Activated T-cell treated with anti-CD3 and anti-CD28 coated beads for 4 hours (primary cell): ENCODE data around the gene SLC9A2.

Source experiments
- DNase-seq: peaks from one replicate; pipeline ENCODE4 v3.0.0-alpha.2; 2020

SLC9A2 gene

DNA sequence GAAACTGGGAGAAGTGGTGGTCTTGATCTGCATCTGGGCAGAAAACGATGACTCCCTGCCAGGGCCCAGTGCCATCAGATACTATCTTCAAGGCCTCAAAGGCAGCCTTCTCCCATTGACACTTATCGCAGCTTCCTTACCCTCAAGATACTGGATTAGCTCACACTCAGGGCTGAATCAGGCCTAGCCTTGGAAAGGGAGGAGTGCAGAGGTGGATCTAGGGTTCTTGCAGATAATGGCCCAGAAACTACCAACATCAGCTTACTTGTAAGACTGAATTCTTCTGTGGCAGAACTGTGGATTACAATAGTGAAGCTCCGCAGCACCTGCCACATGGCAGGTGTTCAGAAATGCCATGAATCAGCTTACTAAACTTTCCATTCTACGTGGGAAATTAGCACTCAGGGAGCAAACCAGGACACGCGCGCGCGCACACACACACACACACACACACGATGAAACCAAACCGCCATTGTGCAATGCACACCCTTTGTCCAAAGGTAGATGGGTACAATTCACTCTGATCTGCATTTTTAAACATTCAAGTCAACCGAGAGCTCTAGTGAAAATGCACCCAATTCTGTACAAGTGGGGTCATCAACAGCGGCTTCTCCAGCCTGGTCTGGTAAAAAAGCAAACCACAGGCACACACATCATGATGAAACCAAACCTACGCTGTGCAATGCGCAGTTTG lies 116.2 kb downstream of the SLC9A2 start:
- DNase-seq: no peak

DNA sequence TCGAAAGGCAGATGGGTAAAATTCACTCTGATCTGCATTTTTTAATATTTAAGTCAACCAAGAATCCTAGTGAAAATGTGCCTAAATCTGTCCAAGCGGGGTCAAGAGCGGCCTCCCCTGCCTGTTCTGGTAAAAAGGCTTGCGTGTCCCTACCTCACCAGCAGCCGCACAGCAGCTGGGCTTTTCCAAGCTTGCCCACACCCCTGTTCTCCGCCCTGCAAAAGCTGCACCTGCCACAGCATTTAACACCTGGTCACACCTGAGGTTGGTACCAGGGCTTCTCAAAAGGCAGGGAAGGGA lies 116.7 kb downstream of the SLC9A2 start:
- peak; percentile 6 for DNase-seq

DNA sequence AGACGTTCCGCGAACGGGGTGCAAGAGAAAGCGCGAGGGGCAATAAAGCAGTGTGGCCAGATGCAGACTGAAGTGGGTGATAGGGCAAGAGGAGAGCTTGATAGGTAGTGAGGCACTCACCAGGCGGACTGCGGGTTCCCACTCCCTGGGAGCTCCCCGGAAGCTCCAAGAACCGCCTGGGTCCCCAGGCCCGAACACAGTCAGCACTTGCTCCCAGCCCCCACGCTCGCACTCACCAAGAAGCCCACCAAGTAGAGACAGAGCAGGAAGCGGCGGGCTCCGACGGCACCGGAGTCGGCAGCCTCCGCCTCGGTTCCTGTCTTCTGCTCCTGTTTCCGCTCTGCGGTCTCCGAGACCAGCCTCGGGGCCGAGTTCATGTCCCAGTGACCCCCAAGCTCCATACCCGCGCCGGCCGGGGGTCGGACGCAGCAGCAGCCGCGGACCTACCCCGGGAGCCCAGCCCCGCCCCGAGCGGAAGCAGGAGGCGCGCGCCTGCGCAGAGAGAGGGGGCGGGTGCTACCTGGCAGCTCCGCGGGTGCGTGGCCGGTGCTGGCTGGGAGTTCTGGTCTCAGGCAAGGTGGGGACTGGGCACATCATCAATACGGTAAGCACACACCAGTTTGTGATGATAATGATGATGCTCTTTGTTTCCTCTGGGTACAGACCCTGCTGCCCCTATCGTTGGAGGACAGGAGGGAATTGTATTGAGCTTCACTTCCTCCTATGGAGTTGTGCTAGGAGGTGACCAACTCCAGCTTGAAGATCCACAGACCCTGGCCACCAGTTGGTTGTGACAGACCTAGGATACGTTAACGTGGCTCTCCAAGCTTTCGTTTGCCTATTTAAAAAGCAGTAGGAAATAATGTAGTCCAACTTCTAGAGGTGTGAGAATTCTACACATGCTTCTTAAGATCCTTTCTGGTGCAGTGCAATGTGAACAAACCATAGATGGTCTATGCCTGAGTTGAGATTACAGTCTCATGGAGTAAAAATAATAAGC lies 117.4 kb downstream of the SLC9A2 start:
- peak; percentile 87 for DNase-seq

DNA sequence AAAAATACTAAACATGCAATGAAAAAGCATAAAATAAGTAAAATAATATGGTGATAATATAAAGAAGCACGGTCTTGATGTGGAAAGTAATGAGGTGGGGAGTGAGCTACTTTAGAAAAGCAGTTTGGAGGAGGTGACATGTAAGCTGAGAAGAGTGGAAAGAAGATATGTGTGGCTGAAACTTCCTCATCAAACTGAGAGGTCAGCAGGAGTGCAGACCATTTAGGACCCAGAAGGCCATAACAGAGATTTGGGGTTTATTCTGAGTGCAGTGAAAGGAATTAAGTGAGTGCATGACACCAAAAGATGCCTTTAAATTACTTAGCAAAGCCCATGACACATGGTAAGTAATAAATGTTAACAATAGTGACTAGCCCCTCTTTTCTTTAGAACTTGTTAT lies 118.1 kb downstream of the SLC9A2 start:
- no peak for DNase-seq

DNA sequence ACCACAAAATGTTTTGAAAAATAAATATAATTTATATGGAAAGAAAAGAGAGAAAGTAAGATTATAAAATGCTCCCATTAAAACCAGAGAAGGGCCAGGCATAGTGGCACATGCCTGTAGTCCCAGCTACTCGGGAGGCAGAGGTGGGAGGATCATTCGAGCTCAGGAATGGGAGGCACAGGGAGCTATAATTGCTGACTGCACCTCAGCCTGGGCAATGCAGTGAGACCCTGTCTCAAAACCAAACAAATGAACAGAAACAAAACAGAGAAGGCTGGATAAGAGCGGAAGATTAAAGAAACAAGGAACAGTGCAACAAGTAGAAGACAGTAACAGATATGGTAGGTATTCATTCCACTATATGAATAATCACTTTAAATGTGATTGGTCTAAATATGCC lies 123.9 kb downstream of the SLC9A2 start:
- DNase-seq: no peak

DNA sequence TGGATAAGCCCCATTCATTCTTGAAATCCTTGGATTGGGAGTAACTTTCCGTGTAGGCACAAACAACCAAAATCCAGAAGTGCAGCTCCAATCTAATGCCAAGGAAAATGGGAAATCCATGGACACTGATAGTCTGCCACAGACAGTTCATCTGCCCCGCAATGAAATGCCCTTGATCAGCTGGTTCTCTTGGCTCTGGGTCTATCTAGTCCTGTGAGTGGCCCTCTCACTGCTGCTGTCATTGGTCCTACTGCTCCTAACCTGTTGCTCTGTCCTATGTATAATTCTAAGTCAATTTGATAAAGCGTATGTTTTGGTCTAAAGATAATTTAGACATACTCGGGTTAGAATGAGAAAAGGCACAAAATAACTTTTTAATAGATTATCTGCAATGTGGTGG lies 128.8 kb downstream of the SLC9A2 start:
- no peak for DNase-seq

DNA sequence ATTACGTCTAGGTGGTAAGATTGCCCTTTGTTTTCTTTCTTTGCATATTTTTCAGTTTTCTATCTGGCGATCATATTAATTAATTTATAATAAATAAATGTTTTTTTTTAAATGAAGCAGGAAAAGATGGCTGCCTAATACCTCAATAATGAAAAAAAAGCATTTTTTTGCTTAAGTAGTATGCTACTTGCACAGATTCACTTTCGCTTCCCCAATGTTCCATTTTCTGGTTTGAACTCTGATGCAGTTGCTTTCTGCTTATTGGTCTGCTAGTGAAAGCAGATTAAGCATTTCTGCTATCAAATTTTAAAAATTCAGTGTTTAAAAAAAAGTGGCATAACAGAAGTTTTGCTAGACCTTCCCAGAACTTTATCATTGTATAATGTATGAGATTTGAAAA lies 130.6 kb downstream of the SLC9A2 start:
- no peak for DNase-seq

DNA sequence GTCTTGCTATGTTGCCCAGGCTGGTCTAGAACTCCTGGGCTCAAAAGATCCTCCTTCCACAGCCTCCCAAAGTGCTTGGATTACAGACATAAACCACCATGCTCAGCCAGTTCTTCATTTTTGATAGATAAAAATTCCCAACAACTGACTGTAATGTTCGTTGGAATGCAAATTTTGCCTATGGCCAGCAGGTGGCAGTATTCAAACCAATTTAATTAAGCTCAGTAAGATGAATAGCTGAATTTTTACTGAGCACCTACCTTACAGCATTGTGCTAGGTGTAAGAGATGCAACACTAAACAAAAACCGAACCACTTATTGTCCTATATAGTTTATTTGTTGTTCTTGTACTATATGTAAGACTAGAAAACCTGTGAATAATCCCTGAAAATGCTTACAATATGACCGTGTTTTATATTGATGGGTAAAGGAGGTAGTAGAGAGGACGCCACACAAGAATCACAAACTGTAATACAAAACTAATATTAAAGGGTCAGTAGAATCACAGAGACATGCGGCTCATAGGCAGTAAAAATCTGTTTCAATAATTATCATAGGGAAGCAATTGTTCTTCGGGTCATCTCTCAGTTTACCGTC lies 134.3 kb downstream of the SLC9A2 start:
- DNase-seq: no peak

DNA sequence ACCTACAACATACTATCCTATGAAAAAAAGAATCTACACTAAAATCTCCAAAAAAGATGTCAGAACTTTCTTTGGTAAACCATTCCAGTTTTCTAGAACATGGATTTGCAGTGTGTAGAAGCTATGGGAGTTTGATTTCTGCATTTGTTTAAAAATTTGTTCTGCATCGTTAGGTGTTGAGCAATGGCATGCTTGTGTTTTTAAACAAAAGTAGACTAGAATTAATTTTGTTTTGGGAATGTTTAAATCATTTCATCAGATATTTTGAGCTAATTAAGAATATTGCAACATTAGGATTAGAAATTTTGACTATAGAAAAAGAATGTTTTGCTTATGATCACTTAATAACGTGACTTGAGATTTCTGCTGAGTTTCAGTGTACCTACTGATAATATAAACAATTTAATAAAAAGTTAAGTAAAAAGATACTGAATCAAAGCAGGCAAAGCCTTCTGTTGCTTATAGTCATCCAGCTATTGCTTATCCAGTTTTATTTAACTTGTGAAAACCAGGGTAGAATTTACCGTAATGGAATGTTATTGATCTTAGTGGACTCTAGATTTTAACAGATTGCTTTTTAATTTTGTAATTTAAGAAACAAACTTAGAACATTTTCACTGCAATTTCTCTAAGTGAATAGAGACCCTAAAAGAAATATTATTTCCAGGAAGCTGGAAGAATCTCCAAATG lies 135.2 kb downstream of the SLC9A2 start:
- no peak for DNase-seq

DNA sequence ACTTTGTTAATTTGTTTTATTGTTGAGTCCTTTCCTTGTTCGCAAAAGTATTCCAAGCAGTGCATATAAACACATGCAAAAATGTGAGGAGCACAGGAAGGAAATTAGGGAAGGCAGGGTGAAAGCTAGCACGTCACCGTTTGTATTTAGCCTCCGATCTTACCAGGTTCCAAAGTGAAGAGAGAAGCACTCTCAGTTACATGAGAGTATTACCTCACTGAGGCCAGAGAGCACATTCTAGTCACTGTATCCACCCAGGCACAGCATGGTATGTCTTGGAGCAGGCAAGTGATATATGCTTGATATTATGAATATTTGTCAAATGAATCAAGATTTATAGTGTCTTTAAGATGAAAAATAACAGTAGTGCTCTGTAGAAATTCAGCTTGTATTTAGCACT lies 135.9 kb downstream of the SLC9A2 start:
- no peak for DNase-seq

DNA sequence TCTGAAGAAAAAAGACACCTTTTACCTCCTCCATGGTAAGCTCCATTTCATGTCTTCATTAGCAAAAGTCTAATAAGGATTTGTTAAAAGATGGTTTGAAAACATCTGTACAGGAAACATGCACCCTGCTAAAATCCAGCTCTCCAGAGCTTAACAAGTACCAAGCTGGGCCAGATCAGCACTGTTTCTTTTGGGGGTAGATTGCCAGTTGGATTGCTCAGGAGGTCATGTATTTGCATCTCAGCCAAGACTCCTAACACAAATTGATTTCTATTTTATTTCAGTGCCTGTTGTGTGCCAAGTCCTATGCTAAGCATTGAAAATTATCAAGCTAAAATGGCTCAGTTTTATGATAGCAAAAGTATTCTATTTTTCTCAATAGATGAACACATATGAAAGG lies 139.1 kb downstream of the SLC9A2 start:
- DNase-seq: no peak
